GM19324 (cell line): ENCODE data around the gene CEBPZ.
A peak's percentile ranks its signal among the peaks of the same experiment; 100 is the strongest.

ENCODE experiments used
- ATAC-seq: cut with Tn5 transposase; IDR thresholded peaks from one replicate; pipeline ENCODE4 v1.9.1; 2021; ENCODE audit warnings: mild to moderate bottlenecking, moderate library complexity; ENCODE audit not compliant: unreplicated experiment, low FRiP score

CEBPZ gene

DNA sequence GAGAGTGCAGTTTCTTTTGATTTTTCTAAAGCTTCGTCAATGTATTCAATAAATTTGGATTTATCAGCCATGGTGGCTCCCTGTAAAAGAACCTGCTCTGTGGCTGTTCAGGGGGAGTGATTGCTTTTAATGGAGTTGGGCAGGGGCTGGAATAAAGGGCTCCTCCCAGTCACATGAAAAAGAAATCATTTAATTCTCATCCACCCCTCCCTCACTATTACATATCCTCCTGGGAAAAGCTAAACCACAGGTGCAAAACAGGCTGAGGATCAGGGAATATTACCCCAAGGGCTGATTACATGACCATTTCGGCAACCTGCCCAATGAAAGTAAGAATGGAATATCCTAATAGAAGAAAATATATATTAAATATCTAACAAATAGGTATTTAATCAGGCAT, 42.8 kb downstream of the CEBPZ start, which contains the start of gene SULT6B1:
Gene SULT6B1, minus strand, starts transcription at position 101 of the 400 bp plus-strand sequence. Its CDS starts 30 bp downstream, at position 71.
- ATAC-seq: no peak

DNA sequence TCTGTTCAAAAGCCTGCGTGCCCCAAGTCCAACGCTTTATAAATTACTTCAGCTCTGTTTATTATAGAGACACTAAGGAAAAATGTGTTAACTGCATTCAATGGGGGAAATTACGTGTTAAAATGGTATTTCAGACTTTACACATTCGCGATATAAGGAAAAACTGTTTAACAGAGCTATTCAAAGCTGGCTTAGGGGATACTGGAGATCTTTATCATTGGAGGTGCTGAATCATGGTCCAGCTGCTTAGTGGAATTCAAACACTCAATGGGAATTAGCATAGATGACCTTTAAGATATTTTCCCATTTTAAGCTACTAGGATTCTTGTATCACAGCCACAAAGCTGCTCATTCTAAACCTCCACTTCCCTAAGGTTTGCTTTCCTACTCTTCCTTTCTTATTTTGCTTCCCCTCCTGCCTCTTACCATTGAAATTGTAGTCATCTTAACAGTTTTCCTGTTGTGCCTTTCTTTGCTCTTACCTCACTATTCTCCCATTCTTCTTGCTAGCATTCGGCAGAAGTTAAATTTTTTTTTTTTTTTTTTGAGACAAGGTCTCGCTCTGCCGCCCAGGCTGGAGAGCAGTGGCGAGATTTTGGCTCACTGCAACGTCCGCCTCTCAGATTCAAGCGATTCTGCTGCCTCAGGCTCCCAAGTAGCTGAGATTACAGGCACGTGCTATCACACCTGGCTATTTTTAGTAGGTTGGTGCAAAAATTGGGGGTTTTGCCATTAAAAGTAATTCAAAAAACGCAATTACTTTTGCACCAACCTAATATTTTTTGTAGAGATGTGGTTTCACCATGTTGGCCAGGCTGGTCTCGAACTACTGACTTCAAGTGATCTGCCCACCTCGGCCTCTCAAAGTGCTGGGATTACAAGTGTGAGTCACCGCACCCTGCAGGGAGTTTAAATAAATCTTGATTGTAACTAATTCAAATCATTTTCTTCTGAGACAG, 49.4 kb downstream of the CEBPZ start:
- no peak for ATAC-seq

GRCh38 chr2:37180640-37181039, 50.8 kb downstream of the CEBPZ start:
- no peak for ATAC-seq

GRCh38 chr2:37180006-37180639, 51.3 kb downstream of the CEBPZ start:
- ATAC-seq: no peak

- ATAC-seq: no peak
Measured at GRCh38 chr2:37173741-37174140, 57.7 kb downstream of the CEBPZ start.

DNA sequence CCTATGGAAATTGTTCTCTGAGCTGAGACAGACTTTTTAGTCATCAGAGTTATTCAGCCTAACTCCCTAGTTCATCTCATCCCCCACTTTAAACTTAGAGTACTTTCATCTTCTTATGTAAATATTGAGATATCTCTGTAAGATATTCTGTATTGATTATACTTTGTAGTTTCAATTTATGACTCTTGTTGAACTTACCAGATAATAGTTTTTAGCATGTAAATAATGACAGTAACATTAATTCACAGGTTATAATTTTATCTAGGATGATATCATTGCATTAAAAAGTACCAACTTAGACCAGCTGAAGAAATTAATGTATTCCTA, 59.8 kb downstream of the CEBPZ start:
- no peak for ATAC-seq

GRCh38 chr2:37168217-37168981, 63.0 kb downstream of the CEBPZ start:
- ATAC-seq: no peak

DNA sequence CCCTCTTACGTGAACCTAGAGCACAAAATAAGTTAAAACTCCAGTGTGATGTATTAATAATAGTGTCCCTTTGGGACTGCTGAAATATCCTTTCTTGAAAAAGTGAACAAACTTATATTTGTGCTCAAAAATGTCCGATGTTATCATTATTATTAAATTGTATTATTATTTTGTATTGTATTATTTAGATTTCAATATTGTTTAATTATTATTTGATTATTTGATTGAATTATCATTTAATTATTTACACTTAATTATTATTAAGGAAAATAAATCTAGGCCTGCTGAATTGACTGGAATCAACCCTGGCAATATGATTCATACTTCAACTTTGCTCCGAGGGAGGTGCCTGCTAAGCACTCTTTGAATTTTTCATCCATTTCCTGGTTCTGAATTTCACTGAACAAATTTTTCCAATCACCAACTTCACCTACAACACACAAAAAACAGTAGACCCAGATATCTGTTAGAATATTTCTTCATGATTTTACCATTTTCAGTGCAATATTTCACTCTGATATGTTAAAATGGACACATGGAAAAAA, 63.7 kb downstream of the CEBPZ start:
- no peak for ATAC-seq

DNA sequence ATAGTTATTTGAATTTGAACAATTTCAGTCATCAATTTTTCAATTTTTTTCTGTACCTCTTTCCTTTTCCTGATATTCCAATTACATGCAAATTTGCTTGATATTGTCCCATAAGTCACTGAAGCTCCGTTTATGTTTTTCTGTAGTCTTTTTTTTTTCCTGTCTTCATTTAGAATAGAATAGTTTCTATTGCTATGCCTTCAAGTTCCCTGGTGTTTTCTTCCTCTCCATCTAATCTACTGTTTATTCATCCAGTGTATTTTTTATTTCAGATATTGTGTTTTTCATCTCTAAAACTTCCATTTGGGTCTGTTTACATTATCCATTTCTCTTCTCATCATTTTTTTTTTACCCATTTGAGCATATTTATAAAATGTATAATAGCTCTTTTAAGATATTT, 66.6 kb downstream of the CEBPZ start:
- ATAC-seq: no peak

- ATAC-seq: peak; percentile 74
Measured at GRCh38 chr2:37156857-37157714, 74.3 kb downstream of the CEBPZ start, which contains the start of gene EIF2AK2. EIF2AK2 (minus strand) TSS chr2:37156980; CDS start chr2:37147806, 9,174 bp downstream.

- peak; percentile 27 for ATAC-seq
Measured at GRCh38 chr2:37156071-37156856, 75.1 kb downstream of the CEBPZ start.

DNA sequence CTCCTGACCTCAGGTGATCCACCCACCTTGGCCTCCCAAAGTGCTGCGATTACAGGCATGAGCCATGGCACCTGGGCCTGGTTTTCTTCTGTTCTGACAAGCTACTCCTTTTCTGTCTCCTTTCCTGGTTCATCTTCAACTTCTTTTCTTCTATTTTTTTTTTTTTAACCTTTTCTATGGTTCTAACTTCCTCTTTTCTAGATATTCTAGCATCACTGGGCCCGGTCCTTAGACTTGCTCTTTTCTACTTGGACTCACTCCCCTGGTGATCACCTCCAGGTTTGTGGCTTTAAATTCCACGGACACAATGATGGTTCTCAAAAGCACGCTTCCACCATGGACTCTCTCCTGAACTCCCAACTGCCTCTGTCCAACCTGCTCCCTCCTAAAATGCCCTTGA, 76.6 kb downstream of the CEBPZ start:
- ATAC-seq: no peak

DNA sequence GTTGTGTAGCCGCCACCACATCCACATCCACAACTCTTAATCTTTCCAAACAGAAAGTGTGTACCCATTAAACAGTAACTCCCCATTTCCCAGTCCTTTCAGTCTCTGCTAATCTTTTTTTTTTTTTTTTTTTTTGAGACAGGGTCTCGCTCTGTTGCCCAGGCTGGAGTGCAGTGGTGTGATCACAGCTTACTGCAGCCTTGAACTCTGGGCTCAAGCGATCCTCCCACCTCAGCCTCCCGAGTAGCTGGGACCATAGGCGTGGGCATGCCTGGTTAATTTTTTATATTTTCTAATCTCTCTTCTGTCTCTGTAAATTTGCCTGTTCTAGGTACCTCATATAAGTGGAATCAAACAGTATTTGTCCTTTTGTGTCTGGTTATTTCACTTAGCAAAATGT, 78.2 kb downstream of the CEBPZ start:
- no peak for ATAC-seq
